Measurements from ENCODE around the gene HOXD10. TPM values are rescaled to one million over a fixed set of nuclear protein-coding genes. Genes with fewer than 3 reads are reported as not detected.

HOXD10 gene
- total and polyA plus RNA-seq, 2 experiments from 2014 or later = not detected

DNA sequence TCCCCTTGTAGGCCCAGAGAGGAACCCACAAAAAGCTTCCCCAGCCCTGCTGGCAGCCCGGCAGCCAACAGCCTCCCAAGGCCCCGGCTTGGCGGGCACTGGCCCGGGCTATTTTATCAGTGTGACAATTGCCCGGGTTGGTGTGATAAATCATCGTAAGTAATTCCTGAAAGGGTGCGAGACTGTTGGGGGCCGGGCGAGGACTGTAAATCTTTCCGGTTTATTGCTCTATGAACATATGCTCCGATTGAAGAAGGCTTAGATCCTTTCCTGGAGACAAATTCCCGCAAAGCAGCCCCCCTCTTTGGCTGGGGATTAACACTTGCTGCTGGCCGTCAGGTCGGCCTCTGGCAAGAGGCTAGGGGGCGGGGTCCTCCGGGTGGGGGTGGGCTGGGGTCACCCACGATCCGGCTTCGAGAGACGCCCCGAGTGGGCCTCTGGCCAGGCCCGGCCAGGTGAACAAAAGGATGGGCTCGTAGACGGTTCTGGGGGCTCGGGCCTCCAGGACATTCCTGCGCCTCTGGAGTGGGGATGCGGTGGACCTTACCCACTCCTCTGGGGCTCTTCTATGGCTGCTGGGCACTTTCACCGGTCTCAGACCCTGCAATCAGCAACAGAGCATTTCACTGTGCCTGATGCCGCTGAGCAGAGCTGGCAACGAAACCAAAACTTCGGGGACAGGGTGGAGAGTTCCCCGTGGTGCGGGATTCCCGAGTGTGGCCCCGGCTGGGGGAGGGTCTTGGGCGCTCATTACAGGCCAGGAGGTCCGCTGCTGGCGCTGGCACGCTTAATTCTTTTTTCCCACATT is 42.5 kb downstream of the HOXD10 start (continued):
- TF ChIP-seq, protein P1, sequence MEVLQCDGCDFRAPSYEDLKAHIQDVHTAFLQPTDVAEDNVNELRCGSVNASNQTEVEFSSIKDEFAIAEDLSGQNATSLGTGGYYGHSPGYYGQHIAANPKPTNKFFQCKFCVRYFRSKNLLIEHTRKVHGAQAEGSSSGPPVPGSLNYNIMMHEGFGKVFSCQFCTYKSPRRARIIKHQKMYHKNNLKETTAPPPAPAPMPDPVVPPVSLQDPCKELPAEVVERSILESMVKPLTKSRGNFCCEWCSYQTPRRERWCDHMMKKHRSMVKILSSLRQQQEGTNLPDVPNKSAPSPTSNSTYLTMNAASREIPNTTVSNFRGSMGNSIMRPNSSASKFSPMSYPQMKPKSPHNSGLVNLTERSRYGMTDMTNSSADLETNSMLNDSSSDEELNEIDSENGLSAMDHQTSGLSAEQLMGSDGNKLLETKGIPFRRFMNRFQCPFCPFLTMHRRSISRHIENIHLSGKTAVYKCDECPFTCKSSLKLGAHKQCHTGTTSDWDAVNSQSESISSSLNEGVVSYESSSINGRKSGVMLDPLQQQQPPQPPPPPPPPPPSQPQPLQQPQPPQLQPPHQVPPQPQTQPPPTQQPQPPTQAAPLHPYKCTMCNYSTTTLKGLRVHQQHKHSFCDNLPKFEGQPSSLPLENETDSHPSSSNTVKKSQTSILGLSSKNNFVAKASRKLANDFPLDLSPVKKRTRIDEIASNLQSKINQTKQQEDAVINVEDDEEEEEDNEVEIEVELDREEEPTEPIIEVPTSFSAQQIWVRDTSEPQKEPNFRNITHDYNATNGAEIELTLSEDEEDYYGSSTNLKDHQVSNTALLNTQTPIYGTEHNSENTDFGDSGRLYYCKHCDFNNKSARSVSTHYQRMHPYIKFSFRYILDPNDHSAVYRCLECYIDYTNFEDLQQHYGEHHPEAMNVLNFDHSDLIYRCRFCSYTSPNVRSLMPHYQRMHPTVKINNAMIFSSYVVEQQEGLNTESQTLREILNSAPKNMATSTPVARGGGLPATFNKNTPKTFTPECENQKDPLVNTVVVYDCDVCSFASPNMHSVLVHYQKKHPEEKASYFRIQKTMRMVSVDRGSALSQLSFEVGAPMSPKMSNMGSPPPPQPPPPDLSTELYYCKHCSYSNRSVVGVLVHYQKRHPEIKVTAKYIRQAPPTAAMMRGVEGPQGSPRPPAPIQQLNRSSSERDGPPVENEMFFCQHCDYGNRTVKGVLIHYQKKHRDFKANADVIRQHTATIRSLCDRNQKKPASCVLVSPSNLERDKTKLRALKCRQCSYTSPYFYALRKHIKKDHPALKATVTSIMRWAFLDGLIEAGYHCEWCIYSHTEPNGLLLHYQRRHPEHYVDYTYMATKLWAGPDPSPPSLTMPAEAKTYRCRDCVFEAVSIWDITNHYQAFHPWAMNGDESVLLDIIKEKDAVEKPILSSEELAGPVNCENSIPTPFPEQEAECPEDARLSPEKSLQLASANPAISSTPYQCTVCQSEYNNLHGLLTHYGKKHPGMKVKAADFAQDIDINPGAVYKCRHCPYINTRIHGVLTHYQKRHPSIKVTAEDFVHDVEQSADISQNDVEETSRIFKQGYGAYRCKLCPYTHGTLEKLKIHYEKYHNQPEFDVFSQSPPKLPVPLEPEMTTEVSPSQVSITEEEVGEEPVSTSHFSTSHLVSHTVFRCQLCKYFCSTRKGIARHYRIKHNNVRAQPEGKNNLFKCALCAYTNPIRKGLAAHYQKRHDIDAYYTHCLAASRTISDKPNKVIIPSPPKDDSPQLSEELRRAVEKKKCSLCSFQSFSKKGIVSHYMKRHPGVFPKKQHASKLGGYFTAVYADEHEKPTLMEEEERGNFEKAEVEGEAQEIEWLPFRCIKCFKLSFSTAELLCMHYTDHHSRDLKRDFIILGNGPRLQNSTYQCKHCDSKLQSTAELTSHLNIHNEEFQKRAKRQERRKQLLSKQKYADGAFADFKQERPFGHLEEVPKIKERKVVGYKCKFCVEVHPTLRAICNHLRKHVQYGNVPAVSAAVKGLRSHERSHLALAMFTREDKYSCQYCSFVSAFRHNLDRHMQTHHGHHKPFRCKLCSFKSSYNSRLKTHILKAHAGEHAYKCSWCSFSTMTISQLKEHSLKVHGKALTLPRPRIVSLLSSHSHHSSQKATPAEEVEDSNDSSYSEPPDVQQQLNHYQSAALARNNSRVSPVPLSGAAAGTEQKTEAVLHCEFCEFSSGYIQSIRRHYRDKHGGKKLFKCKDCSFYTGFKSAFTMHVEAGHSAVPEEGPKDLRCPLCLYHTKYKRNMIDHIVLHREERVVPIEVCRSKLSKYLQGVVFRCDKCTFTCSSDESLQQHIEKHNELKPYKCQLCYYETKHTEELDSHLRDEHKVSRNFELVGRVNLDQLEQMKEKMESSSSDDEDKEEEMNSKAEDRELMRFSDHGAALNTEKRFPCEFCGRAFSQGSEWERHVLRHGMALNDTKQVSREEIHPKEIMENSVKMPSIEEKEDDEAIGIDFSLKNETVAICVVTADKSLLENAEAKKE (CRISPR knock-in tag; IDR thresholded peaks at IDR 0.05) = no peak
- TF ChIP-seq EZH2 (IDR thresholded peaks at IDR 0.05; ENCODE audit: low read depth, unreplicated experiment) (peak; percentile 95), CREB1 (CRISPR knock-in tag; IDR thresholded peaks at IDR 0.05; ENCODE audit: low read depth) (no peak), POLR2AphosphoS5 (IDR thresholded peaks at IDR 0.05; ENCODE audit: low read depth) (no peak)

DNA sequence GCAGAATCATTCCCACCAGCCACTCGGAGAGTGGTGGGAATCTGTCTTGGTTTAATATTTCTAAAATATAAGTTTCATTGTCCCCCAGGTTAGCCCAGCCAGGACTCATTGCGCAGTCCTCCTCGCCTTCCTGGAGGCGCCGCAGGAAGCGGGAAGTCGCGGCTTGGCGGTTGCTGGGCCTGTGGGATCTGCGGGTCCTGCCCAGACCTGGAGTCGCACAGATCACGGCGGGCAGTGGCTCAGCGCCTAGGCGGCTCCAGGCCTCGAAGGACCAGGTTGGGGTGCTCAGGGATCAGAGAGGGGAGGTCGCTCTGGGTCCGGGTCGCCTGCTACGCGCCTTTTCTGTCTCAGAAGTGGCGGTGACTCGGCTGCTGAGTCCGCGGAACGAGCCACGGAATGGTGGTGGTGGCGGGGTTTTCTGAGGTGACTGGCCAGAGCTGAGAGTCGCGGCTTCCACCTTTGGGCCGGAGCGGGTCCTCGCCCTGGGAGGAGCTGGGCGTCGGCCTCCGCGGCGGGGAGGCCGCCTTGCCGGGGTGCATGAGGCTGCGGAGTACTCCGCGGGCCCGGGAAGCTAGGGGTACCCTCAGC is 43.2 kb downstream of the HOXD10 start:
- H4K20me1 ChIP-seq (replicated peaks; ENCODE audit: insufficient read depth) = peaks cover 49% of the 10 kb centered on the region
- no peaks in the 10 kb centered on the region for H3K79me2 ChIP-seq (replicated peaks; ENCODE audit: insufficient read depth)
- peak; percentile 90 for TF ChIP-seq EZH2 (IDR thresholded peaks at IDR 0.05; ENCODE audit: low read depth, unreplicated experiment)
- TF ChIP-seq NANOG (IDR thresholded peaks at IDR 0.05; ENCODE audit: borderline replicate concordance) = no peak
- TF ChIP-seq EZH2phosphoT487 (IDR thresholded peaks at IDR 0.05; ENCODE audit: unreplicated experiment) = peak; percentile 96
- Mint-ChIP-seq H3K4me1 (peaks cover 49% of the 10 kb centered on the region), H3K27me3 (ENCODE audit: insufficient read depth, low read depth, poor library complexity) (peaks cover 99% of the 10 kb centered on the region), H3K9me3 (peaks cover 10% of the 10 kb centered on the region; the same call in 2 of the 3 replicates), H3K4me3 (peak overlapping the region; percentile 19; the same call in 2 of the 3 replicates), H3K36me3 (ENCODE audit: low read depth) (no peaks in the 10 kb centered on the region), H3K27ac (no peak overlapping the region)
- H3K9me2 ChIP-seq (ENCODE audit: insufficient read depth) = no peaks in the 10 kb centered on the region
- DNase-seq (ENCODE audit: low spot score) (peak; percentile 53), ATAC-seq (peak; percentile 24)
- peak overlapping the region; percentile 47; the same call in 1 of the 2 replicates for H2AFZ ChIP-seq
- H3K27me3 ChIP-seq (ENCODE audit: insufficient read depth) = peaks cover 100% of the 10 kb centered on the region
- H3K4me1 ChIP-seq (ENCODE audit: insufficient read depth) = peaks cover 58% of the 10 kb centered on the region
- peak overlapping the region; percentile 64; the same call in 1 of the 2 replicates for H3K4me2 ChIP-seq
- no peak overlapping the region for H3K27ac ChIP-seq (ENCODE audit: low read depth)
- H3K4me3 ChIP-seq = peak overlapping the region; percentile 41; the same call in 1 of the 2 replicates
- H3K36me3 ChIP-seq (ENCODE audit: insufficient read depth) = no peaks in the 10 kb centered on the region
- H3F3A ChIP-seq (replicated peaks; ENCODE audit: low read depth) = peaks cover 28% of the 10 kb centered on the region

Measured in GM23338 (cell line).